GM19099 (cell line): ENCODE results near the gene NES.

Source experiments
- POLR2A ChIP-seq: IDR thresholded peaks from 3 replicates; pipeline ENCODE4 v1.6.1; 2011; ENCODE audit warnings: low read depth; ENCODE audit not compliant: insufficient read length; ENCODE audit errors: extremely low read depth

The NES gene

DNA sequence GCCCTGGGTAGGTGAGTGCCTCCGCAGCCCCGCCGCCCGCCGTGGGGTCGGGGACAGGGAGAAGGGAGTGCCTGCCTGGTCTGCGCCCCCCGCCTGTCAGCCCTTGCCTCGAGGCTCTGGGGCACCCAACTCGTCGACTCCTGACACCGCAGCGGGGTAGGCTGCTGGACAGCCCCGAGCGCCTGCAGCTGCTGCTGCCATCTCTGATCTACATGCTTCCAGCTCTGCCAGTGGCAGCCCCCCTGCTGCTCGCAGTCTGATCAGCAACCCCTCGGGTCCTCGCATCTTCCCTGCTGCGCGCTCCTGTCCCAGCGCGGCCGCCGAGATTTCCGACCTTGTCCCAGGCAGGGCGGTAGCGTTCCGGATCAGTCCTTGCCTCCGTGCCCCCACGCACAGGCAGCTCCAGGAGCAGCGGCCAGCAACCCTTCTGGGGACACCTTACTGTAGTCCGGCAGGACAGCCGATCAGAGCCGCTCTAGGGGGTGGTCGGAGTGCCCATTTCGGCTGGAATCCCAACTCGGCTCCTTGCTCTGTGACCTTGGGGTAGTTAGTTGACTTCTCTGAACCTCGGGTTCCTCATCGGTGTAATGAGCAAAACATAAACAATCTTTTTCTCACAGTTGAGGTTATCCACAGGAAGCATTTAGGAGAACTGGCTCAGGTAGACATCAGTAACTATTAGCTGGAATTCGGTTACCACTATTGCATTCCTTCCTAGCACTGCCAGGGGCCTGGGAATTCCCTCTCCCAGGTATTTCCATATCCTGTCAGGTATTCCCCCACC is 34.8 kb downstream of the NES start:
- TF ChIP-seq POLR2A = no peak

DNA sequence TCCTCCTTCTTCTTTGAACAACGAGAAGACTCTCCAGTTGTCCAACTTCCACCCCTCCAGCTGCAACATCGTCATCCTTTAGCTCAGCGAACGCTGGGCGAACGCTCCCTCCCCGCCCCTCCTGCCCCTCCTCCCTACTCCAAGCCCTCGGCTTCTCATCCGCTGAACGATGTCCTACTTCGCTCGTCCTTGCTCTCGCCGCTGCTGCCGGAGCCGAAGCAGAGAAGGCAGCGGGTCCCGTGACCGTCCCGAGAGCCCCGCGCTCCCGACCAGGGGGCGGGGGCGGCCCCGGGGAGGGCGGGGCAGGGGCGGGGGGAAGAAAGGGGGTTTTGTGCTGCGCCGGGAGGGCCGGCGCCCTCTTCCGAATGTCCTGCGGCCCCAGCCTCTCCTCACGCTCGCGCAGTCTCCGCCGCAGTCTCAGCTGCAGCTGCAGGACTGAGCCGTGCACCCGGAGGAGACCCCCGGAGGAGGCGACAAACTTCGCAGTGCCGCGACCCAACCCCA is 35.4 kb downstream of the NES start, which contains the start of gene BCAN:
Gene BCAN, plus strand, starts transcription at position 357 of the 504 bp plus-strand sequence. CDS start 3,938 bp downstream, outside the sequence.
- no peak for TF ChIP-seq POLR2A

DNA sequence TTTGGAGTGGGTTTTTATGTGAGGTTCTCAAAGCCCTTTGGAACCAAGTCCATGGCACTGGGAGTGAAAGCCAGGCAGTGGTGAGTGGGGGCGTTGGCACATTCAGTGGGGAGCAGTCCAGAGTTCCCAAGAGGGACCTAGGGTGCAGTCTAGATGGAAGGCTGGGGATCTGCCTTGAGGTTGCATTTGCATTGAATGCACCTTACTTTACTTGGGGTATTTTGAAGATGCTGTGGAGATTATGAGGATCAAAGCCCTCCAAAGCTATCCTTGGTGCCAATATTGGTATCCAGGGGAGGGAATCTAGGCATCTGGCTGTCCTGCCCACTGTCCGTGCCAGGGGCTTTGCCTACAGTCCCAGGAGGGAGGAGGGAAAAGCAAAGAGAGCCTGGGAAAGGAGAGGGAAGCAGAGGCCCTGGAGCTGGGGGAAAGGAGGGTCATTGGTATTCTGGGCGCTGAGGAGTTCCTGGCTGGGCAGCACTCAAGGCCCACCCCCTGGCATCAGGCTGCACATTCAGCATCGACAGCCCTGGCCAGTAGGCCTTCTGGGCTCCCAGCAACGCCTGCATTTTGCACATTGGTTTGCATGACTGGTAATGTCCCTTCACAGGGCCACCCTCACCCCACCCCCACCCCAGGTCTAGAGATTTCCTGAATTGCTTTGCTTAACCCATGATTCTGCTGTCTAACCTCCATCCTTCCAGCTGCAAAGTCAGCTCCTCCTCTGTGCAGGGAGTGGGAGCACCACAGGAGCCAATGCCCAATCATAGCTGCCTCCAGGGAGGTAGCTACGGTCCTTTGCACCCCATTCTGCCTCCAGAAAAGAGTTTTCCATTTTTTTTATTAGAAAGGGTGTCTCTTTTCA is 36.1 kb downstream of the NES start:
- no peak for TF ChIP-seq POLR2A

DNA sequence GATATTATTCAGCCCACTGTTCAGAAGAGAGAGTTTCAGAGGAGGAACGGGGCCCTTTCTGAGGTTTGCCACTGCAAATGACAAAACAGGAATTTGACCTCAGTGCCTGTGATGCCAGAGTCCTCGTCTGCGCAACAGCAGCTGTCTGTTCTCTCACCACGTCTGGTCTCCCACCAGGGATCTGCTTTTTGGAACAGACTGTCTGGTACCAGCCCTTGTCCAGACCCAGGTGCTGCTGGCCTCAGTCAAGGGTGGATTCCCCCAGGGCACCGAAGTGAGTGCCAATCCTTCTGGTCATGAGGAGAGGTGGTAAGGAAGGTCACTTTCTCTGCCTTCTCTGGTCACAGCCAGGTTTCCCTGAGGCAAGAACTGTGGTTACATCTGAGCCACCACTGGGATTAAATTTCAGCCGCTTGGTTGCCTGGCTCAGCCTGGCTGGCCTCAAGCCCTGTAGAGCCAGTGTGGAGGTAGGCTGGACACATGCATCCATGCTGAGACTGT is 37.6 kb downstream of the NES start:
- no peak for TF ChIP-seq POLR2A

DNA sequence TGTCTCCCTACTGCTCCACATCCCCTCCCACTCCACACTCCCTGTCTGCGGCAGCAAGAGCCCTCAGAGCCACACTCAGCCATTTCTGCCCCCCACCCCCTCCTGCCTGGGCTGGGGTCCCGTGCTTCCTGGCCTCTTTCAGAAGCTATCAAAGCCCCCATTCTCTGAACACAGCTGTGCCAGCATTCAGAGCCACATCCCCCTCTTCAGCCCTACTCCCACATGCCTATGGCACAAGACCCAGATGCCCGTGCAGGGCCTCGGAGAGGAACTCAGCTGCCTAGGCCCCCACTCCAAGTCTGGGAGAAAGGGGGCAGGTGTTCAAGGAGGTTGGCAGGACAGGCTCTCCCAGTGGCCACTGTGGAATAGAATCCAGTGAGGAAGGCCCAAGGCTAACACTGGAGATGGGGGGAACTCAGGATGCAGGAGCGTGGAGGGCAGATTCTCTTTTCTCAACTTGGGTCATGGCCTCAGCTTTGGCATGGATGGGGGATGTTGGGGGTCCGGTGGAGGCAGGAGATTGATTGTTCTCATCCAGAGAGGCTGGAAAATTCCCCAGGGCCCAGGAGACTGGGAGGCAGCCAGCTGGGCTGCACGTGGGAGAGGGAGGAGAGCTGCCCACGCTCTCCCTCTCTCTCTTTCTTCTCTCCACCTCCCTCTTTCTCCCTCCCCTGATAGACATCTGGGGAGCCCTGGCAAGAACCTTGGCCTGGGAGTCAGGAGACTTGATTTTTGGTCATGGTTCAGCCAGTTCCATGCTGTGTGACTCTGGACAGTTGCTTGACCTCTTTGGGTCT is 38.8 kb downstream of the NES start:
- no peak for TF ChIP-seq POLR2A

DNA sequence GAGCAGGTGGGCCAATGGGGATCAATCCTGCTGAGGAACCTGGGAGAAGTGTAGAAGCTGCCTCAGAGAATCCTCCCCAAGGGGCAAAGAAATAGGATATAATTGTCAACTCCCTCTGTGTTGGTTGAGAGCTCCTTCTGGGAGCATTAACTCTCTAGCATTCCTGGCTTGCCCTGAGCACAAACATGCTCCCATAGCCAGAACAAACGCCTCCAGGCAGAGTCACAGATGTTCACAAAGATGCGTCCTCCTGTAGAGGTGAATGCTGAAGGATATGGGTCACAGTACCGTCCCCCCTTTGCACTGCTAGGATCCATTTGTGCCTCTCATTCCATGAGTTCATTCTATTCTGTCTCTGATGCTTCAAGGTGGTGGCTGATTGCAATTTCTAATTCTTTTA is 44.9 kb downstream of the NES start:
- TF ChIP-seq POLR2A = no peak

DNA sequence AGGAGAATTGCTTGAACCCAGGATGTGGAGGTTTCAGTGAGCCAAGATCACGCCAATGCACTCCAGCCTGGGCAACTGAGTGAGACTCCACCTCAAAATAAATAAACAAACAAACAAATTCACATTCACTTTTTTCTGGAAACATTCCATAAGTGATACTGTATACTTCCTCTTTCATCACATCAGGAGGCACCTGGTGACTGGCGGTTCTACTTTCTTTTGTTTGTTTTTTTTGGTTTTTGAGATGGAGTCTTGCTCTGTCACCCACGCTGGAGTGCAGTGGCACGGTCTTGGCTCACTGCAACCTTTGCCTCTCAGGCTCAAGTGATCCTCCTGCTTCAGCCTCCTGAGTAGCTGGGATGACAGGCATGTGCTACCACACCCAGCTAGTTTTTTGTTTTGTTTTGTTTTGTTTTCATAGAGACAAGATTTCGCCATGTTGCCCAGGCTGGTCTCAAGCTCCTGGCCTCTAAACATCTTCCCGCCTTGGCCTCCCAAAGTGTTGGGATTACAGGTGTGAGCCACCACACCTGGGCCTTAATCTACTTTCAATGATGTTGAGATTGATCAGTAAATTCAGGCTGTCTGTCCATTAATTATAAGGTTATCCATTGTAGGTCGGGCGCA is 47.3 kb downstream of the NES start:
- TF ChIP-seq POLR2A = no peak

DNA sequence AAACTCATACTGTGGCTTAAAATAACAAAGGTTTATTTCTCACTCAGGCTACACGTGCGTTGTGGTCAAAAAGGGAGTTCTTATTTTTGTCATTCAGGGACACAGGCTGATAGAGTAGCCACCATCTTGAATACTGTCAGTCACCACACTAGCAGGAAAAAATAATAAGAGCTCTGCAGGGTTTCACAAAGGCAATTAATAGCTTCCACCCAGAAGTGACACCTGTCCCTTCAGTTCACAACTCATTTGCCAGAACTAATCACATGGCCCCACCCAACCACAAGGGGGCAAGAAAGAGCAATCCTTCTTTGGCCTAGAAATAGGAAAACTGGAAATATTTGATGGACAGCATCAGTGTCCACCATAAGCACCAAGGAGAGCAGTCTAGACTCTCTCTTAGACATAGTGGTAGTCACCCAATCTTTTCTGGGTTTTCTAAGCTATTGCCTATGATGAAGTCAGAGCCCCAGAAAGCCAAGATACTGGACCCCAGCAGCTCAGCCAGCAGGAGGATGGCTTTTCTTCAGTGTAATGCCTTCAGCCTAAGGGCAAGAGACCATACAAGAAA is 49.8 kb downstream of the NES start:
- TF ChIP-seq POLR2A = no peak

DNA sequence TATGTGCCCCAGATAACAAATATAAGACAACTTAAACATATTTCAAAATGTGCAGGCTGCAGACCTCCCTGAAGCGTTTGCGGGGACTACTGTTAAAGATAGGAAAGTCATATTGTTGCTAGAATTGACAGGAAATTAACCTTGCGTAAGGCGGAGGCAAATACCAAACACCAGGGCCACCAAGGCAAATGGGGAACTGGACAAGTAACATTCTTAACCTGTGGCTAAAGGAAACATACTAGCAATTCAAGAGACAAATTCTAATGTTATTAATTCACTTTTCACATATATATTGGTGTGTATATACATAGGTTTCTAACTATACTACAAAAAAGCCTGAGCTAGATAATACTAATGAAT is 51.1 kb downstream of the NES start:
- TF ChIP-seq POLR2A = no peak

DNA sequence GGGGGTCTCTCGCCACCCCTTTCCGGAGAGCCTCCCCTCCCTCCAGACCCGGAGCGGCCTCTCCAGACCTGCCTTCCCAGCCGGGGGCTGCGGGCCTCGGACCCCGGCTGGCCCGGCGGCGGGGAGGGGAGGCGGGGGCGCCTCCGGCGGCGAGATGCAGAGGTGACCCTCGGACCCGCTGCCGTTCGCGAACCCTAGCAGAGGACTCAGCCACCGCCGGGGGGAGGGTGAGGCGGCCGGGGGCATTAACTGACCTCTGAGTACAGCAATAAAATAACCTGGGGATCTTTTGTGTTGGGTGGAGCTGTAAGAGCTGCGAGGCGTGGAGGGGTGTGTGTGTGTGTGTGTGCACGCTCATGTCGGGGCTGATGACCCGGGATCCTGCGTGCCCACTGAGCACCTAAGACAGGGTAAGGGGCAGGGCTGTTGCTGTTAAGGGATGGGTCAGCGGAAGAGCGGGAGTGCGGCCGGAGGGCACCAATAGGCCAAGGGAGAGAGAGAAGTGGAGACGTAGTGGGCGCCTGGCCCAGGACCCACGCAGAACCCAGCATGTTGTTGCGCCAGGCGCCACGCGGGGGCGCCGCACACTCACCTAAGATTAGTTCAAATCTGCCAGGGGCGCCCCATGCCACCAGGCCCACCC is 51.6 kb downstream of the NES start:
- TF ChIP-seq POLR2A = no peak

DNA sequence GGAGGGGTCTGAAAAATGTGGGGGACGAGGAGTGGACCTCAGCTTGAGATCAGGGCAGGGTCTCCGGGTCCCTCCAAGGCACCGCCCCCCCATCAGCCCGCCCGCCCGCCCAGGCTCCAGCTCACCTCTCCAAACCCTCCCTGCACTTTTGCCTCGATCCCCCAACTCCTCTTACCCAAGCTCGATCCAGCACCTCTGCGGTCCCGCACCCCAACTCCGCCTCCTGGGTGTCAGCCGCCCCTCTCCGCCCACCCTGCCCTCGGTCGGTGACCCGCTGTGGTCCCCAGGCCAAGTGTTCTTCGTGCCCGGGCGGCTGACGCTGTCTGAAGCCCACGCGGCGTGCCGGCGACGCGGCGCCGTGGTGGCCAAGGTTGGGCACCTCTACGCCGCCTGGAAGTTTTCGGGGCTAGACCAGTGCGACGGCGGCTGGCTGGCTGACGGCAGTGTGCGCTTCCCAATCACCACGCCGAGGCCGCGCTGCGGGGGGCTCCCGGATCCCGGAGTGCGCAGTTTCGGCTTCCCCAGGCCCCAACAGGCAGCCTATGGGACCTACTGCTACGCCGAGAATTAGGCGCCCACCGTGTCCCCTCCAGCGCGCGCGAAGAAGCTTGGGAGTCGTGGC is 52.3 kb downstream of the NES start:
- TF ChIP-seq POLR2A = no peak

DNA sequence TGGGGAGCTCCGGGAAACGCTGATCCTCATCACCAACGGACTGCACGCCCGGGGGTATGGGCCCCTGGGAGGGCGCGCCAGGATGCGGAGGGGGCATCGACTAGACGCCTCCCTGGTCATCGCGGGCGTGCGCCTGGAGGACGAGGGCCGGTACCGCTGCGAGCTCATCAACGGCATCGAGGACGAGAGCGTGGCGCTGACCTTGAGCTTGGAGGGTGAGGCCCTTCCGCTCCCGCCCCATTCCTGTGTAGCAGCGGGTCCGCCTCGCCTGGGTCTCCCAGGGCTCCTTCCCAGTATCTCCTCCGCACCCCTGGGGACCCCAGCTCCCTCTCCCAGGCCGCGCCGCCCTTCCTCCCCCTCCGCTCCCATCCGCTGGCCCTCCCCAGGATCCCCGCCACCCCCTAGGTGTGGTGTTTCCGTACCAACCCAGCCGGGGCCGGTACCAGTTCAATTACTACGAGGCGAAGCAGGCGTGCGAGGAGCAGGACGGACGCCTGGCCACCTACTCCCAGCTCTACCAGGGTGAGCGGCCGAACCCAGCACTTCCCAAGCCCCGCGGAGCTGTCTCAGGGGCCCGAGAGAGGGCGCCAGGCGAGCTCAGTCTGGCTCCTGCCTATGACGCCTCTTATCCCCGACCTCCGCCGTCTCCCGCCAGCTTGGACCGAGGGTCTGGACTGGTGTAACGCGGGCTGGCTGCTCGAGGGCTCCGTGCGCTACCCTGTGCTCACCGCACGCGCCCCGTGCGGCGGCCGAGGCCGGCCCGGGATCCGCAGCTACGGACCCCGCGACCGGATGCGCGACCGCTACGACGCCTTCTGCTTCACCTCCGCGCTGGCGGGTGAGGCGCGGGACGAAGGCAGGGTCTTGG is 53.0 kb downstream of the NES start:
- TF ChIP-seq POLR2A = no peak
